Liver (tissue), 3 donors: ENCODE results near the gene ADGRA3.

ENCODE experiments used
- EGR1 ChIP-seq, 2 donors: IDR thresholded peaks; 2 replicates each; pipeline ENCODE4 v1.6.1; 2016 to 2018; ENCODE audit warnings: antibody characterized with exemption in 2 of 2, low read depth in 2 of 2
- FOXA1 ChIP-seq: IDR thresholded peaks from 2 replicates; pipeline ENCODE4 v1.6.1; 2016; ENCODE audit warnings: antibody characterized with exemption
- FOXA2 ChIP-seq: IDR thresholded peaks from 2 replicates; pipeline ENCODE4 v1.6.1; 2016; ENCODE audit warnings: antibody characterized with exemption
- GABPA ChIP-seq, 2 donors: IDR thresholded peaks in 1 of 2; conservative IDR thresholded peaks in 1 of 2; 2 replicates each; pipeline ENCODE4 v1.6.1; 2016; ENCODE audit warnings: antibody characterized with exemption in 2 of 2, mild to moderate bottlenecking in 1 of 2, moderate library complexity in 1 of 2
- HNF4A ChIP-seq, 2 donors: conservative IDR thresholded peaks; 2 replicates each; pipeline ENCODE4 v1.6.1; 2016; ENCODE audit warnings: antibody characterized with exemption in 2 of 2, mild to moderate bottlenecking in 2 of 2
- JUND ChIP-seq, 2 donors: IDR thresholded peaks; 2 replicates each; pipeline ENCODE4 v1.6.1; 2016; ENCODE audit warnings: antibody characterized with exemption in 2 of 2
- RAD21 ChIP-seq, 2 donors: IDR thresholded peaks; 2 replicates each; pipeline ENCODE4 v1.6.1; 2016; ENCODE audit warnings: antibody characterized with exemption in 2 of 2, mild to moderate bottlenecking in 2 of 2
- RXRA ChIP-seq, 2 donors: IDR thresholded peaks; 2 replicates each; pipeline ENCODE4 v1.6.1; 2017 to 2018; ENCODE audit warnings: antibody characterized with exemption in 2 of 2, mild to moderate bottlenecking in 1 of 2
- SP1 ChIP-seq: IDR thresholded peaks from 2 replicates; pipeline ENCODE4 v1.6.1; 2018; ENCODE audit warnings: antibody characterized with exemption, mild to moderate bottlenecking
- TAF1 ChIP-seq: conservative IDR thresholded peaks from 2 replicates; pipeline ENCODE4 v1.6.1; 2016; ENCODE audit warnings: antibody characterized with exemption, mild to moderate bottlenecking
- TF ChIP-seq, protein P1 (sequence below): fragments of 150-350 bp; IDR thresholded peaks from 2 replicates; pipeline ENCODE4 v1.5.1; 2017; ENCODE audit warnings: improper control_type of control experiment, low read depth, low read length; ENCODE audit not compliant: missing input control
- TF ChIP-seq, protein P2 (sequence below): IDR thresholded peaks from 2 replicates; pipeline ENCODE4 v1.6.1; 2016; ENCODE audit warnings: antibody characterized with exemption, mild to moderate bottlenecking
- TF ChIP-seq, protein P3 (sequence below): IDR thresholded peaks from 2 replicates; pipeline ENCODE4 v1.6.1; 2016; ENCODE audit warnings: antibody characterized with exemption
- donor health status: healthy.
- donor health status: healthy.

DNA sequence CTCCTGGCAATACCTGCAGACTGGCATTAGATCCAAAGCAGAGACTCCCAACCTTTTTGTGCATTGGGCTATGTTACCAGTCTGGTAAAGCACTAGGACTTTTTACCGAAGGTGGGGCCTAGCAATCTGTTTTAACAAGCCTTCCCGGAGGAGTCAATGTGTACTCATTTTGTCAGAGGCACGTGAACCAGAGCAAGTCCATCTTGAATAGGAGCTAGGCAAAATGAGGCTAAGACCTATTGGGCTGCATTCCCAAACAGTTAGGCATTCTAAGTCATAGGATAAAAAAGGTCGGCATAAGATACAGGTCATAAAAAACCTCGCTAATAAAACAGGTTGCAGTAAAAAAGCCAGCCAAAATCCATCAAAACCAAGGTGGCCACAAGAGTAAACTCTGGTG is 22.3 kb downstream of the ADGRA3 start:
- TF ChIP-seq JUND (IDR thresholded peaks at IDR 0.05) (no peak), GABPA (IDR thresholded peaks at IDR 0.05 in 1 of 2, conservative IDR thresholded peaks at IDR 0.05 in 1 of 2) (no peak), SP1 (no peak), RAD21 (IDR thresholded peaks at IDR 0.05) (no peak), TAF1 (no peak), EGR1 (IDR thresholded peaks at IDR 0.05; ENCODE audit: low read depth in 2 of 2) (no peak), RXRA (IDR thresholded peaks at IDR 0.05) (no peak), HNF4A (conservative IDR thresholded peaks at IDR 0.05) (no peak), FOXA2 (no peak), FOXA1 (no peak)
- TF ChIP-seq, protein P1, sequence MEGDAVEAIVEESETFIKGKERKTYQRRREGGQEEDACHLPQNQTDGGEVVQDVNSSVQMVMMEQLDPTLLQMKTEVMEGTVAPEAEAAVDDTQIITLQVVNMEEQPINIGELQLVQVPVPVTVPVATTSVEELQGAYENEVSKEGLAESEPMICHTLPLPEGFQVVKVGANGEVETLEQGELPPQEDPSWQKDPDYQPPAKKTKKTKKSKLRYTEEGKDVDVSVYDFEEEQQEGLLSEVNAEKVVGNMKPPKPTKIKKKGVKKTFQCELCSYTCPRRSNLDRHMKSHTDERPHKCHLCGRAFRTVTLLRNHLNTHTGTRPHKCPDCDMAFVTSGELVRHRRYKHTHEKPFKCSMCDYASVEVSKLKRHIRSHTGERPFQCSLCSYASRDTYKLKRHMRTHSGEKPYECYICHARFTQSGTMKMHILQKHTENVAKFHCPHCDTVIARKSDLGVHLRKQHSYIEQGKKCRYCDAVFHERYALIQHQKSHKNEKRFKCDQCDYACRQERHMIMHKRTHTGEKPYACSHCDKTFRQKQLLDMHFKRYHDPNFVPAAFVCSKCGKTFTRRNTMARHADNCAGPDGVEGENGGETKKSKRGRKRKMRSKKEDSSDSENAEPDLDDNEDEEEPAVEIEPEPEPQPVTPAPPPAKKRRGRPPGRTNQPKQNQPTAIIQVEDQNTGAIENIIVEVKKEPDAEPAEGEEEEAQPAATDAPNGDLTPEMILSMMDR: no peak
- TF ChIP-seq, protein P2, sequence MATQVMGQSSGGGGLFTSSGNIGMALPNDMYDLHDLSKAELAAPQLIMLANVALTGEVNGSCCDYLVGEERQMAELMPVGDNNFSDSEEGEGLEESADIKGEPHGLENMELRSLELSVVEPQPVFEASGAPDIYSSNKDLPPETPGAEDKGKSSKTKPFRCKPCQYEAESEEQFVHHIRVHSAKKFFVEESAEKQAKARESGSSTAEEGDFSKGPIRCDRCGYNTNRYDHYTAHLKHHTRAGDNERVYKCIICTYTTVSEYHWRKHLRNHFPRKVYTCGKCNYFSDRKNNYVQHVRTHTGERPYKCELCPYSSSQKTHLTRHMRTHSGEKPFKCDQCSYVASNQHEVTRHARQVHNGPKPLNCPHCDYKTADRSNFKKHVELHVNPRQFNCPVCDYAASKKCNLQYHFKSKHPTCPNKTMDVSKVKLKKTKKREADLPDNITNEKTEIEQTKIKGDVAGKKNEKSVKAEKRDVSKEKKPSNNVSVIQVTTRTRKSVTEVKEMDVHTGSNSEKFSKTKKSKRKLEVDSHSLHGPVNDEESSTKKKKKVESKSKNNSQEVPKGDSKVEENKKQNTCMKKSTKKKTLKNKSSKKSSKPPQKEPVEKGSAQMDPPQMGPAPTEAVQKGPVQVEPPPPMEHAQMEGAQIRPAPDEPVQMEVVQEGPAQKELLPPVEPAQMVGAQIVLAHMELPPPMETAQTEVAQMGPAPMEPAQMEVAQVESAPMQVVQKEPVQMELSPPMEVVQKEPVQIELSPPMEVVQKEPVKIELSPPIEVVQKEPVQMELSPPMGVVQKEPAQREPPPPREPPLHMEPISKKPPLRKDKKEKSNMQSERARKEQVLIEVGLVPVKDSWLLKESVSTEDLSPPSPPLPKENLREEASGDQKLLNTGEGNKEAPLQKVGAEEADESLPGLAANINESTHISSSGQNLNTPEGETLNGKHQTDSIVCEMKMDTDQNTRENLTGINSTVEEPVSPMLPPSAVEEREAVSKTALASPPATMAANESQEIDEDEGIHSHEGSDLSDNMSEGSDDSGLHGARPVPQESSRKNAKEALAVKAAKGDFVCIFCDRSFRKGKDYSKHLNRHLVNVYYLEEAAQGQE: no peak
- TF ChIP-seq, protein P3, sequence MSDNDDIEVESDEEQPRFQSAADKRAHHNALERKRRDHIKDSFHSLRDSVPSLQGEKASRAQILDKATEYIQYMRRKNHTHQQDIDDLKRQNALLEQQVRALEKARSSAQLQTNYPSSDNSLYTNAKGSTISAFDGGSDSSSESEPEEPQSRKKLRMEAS: no peak
